Measurements from ENCODE around the gene EIF1.
"Not testable (repeated sequence)": the region's sequence is repeated elsewhere in the genome, so short reads cannot be mapped to it uniquely, and the experiment has no call there.

Gene EIF1

DNA sequence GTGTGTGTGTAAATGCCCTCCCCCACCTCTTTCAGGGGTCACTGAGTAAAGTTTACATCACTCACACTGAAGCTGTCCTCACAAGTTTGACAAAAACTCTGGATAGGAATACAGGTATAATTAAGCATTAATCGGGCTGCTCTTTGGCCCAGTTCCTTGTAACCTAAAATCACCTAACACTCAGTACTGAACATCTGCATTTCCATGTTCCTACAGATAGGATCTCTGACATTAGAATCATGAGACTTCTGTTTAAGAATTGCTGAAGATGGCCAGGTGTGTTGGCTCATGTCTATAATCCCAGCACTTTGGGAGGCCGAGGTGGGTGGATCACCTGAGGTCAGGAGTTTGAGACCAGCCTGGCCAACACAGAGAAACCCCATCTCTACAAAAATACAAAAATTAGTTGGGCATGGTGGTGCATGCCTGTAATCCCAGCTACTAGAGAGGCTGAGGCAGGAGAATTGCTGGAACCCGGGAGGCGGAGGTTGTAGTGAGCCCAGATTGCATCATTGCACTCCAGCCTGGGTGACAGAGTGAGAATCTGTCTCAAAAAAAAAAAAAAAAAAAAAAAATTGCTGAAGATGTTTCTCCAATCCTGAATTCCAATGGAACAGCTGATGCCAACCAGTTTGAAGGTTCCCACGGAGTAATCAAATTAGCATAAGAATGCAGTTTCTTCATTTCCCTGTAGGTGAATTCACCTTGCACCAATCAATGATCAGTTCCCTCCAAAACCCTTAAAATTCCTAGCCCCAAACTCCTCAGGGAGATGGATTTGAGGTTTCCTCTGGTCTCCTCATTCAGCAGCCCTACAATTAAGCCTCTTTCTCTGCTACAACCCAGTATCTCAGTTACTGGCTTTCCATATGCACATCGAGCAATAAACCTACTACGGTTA lies 13.3 kb upstream of the EIF1 start:
- DNase-seq, result peak in 2 of 10 donors; percentile 6
- intact Hi-C loops (cut with DNase I), result not testable (repeated sequence)

DNA sequence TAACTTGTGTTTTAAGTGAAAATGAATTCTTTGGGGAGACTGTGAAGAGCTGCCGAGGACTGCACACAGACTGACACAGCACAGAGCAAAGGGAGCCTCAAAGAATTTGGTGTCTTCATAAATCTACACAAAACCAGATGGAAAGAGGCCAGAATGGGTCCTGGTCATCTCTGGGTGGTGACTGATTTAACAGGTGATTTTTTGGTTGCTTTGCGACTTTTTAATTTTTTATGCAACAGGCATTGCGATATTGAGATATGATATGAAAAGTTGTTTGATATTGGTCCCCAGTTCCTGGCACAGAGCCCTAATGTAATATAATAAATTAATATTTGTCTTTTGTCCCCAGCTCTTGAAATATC lies 12.6 kb upstream of the EIF1 start:
- intact Hi-C loops (cut with DNase I), result no loop called here
- DNase-seq, result no peak

DNA sequence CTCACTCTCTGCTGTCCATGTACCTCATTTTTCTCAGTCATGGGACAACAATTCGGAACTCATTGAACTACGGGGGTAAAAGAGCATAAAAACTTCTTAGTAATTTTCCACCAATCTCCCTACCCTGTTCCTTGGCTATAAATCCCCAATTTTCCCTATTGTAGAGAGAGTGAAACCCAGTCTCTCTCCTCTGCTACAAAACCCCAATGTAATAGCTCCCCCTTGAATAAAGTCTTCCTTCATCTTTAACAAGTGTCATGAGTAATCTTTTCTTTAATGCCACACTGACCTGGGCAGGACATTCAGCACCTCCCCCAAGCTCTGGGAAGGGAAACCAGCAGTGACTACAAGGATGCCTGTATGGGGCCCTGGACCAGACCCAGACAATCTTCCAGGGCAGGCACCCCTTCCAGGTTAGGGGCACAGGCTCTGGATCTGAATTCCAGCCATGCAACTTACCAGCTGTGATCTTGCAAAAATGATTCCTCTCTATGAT lies 10.2 kb upstream of the EIF1 start:
- intact Hi-C loops (cut with DNase I), result no loop called here
- peak in 1 of 10 donors; percentile 5 for DNase-seq

DNA sequence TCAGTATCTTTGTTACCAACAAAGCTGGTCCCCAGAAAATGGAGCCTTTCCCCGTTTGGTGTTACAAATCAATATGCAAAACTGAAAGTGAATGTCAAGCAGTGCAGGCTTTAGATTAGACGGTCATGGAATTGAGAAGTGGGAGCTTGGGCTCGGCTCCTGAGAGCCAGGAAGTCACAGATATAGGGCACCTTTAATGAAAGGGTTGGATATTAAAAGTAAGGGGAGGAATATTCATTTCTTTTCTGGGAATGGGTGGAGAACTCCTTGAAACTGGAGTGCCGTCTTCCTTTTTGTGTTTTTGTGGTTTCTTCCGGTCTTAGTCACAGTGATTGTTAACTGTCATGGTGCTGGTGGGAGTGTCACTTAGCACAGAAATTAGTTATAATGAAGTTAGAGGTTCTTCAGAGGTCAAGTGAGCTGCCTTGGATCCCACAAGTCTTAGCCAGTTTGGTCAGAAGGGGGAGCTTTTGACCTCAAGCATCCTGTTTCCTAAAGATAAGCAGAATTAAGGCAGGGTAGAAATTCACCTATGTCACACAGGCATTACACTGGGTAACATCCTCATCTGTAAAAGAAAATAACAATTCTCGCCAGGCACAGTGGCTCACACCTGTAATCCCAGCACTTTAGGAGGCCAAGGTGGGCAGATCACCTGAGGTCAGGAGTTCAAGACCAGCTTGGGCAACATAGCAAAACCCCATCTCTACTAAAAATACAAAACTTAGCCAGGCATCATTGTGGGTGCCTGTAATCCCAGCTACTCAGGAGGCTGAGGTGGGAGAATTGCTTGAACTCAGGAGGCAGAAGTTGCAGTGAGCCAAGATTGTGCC lies 9.6 kb upstream of the EIF1 start:
- no peak for DNase-seq
- intact Hi-C loops (cut with DNase I), result no loop called here

DNA sequence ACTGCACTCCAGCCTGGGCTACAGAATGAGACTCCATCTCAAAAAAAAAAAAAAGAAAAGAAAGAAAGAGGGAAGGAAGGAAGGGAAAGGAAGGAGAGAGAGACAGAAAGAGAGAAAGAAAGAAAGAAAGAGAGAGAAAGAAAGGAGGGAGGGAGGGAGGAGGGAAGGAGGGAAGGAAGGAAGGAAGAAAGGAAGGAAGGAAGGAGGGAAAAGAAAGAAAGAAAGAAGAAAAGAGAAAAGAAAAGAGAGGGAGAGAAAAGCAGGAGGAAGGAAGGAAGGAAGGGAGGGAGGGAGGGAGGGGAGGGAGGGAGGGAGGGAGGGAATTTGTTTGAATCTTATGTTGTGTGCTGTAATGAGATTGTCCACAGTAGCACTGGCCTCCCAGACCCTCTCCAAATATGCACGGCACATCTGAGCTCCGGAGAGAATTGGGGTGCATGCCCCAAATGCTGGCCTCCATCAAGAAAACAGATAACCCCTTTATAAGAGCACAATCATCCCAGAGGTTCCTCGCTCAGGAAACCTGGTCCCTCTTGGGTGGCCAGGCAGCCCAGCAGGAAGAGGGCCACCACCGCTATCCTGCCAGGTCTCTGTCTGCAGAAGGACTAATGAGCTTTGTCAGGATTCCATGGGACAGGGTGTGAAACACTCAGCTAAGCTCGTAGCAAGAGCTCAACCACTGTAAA lies 8.8 kb upstream of the EIF1 start:
- peak in 1 of 10 donors; percentile 37 for DNase-seq

DNA sequence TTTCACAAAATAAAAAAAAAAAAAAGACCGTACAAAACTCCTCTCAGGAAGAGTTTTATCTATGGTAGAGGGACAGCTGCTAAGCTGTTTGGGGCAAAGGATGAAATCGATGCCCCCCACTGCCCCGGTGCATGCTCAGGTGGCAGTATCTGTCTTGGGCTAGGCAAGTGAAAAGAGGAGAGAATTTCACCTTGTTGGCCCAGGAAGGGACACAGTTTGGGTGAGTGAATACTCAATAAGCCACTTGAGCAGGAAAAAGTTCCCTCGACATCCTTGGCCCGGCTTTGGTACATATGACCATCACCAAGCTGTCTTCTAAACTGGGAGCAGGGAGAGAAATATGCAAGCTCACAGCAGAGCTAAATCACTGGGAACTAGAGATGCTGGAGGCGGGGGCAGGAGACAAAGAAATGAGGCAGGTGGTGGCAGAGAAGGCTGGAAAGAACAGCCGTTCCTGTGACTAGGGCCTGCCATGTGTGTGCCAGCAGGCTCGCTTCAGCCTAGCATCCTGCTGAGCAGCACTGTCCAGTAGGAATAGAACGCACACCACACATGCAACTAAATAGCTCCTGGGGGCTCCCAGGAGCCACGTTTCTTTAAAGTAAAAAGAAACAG lies 8.2 kb upstream of the EIF1 start:
- DNase-seq, result peak in 8 of 10 donors; percentile 52 to 95 (median 66)
- intact Hi-C loops (cut with DNase I), result no loop called here

More for the DNA sequence above, 8.8 kb upstream of the EIF1 start:
- intact Hi-C loops (cut with DNase I), result no loop called here

DNA sequence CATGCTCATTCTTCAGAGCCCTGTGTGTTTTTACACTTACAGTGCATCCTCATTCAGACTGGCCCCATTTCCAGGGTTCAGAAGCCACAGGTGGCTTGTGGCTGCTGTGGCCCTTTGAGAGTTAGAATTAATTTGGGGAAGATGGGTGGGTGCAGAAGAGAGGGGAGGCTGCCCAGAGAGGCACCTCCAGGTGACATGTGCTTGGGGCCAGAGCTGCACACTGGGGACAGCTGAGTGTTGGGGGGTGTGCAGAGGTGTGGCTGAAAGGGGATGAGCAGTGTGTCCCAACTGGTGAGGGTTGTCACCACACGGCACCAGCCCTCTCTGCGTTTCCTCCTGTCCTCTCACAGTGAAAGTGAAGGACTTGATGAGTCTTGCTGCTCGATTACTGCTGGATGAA lies 6.9 kb upstream of the EIF1 start:
- peak in 2 of 10 donors; percentile 8 to 34 for DNase-seq
- intact Hi-C loops (cut with DNase I), result no loop called here

DNA sequence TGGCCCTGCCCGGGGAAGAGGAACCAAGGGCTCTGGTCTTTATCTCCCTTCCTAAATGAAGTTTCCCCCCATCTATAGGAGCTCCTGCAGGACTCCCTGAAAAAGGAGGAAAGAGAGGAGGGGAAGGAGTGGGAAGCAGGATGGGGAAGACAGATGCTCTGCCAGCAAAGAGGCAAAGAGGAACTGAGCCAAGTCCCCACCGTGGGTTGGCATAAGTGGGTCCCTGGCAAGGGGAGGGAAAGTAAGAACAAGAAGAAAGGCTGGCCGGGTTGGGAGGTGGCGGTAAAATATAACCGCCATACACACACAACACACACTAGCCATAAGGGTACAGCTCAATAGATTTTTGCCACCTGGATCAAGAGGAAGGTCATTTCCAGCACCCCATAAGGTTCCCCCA lies 6.1 kb upstream of the EIF1 start:
- intact Hi-C loops (cut with DNase I), result no loop called here
- DNase-seq, result peak in 2 of 10 donors; percentile 74 to 79

DNA sequence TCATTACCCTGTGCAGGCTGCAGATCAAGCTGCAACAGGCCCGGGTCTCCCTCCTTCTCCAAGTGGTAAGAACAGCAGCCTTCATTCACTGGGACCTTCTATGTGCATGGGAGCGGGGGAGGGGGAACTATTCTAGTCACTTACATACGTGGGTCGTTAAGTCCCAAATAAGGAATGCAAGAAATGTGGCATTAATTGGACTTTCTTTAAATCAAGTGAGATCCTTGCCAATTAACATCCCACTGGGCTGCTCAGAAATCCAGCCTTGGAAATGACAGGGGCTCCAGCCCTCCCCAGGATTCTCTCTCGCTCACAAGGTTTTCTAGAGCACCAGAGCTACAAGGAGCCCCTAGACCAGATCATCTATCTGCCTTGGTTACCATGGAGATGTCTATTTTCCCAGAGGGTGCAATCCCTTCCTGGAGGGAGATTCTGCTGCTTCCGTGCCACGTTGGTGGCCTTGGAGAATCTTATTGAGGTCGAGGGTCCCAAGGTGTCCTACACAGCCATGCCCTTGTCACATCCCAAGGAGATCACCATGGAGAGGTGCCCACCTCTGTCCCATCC lies 5.2 kb upstream of the EIF1 start:
- intact Hi-C loops (cut with DNase I), result no loop called here
- peak in 2 of 10 donors; percentile 52 to 55 for DNase-seq

DNA sequence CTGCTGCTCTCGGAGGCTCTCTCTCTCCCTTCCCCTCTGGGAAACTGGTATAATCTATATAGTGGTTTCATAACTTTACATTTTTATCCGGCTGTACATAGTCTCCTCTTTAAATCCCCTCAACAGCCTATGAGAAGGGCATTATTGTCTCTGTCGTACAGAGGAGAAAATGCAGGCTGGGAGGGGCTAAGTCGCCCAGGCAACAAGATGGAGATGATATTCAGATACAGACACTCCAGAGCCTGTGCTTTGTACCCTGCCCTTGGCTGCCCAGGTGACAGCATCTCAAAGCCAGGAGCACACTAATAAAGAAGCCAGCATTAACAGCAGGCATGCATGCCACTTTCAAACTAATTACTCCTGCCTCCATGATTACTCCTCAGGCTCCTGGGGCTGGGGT lies 4.7 kb upstream of the EIF1 start:
- DNase-seq, result peak in 2 of 10 donors; percentile 16 to 61

DNA sequence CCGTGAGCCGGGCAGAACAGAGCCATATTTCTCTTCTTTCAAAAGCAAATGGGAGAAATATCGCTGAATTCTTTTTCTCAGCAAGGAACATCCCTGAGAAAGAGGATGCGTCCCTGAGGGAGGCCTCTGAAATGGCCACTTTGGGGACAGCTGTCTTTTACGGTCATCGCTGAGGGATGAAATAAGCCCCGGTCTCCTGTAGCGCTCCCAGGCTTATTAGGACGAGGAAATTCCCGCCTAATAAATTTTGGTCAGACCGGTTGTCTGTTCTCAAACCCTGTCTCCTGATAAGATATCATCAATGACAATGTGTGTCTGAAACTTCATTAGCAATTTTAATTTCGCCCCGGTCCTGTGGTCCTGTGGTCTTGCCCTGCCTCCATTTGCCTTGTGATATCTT lies 2.9 kb upstream of the EIF1 start:
- intact Hi-C loops (cut with DNase I), result not testable (repeated sequence)
- DNase-seq, result peak in 1 of 10 donors; percentile 9

More for the DNA sequence above, 4.7 kb upstream of the EIF1 start:
- intact Hi-C loops (cut with DNase I), result no loop called here

DNA sequence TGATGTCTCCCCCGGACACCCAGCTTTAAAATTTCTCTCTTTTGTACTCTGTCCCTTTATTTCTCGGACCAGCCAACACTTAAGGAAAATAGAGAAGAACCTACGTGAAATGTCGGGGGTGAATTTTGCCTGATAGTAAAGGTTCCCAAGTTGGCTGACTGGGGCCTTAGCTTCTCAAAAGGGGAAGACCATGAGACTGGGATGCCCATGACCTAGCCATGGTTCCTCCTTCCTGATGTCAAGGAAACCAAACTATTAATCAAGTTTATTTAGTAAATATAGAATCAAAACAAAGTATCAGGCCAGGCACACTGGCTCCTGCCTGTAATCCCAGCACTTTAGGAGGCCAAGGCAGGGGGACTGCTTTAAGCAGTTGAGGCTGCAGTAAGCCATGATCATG lies 2.4 kb upstream of the EIF1 start:
- intact Hi-C loops (cut with DNase I), result no loop called here
- DNase-seq, result peak in 2 of 10 donors; percentile 25 to 29

DNA sequence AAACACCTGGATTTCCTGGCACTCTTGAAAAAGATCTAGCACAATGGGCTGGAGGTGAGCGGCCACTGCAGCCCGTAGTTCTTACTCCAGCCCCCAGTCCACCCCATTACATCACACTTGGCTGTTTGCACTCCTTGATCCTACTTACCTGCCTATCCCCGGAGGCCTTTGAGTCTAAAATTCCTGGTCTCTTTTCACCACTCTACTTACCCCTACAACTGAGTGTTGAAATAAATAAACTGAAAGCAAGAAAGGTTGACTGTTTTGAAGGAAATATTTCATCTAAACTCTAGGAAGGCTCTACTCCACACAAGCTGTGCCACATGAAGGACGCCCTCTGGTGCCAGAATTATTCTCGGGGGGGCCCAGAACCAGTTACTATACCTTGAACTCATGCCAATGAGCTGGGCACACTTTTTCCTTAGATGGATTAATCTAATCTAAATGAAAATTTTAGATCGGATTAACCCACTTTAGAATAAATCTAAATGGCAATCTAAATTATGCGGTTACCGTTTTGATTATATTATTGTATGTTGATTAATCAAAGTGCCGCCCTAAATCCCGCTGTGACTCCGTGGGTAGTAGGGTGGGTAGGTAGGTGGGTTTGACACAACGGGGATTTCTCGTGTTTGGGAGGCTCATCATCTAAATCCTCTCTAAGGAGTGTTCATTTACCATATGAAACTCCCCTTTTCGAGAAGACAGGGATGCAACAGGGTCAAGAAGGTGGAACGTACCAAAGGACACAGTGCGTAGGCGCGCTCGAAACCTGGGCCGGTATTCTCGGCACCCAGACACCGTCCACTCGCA lies 651 bp upstream of the EIF1 start:
- intact Hi-C loops (cut with DNase I), result no loop called here
- peak in 6 of 10 donors; percentile 34 to 88 (median 72) for DNase-seq

DNA sequence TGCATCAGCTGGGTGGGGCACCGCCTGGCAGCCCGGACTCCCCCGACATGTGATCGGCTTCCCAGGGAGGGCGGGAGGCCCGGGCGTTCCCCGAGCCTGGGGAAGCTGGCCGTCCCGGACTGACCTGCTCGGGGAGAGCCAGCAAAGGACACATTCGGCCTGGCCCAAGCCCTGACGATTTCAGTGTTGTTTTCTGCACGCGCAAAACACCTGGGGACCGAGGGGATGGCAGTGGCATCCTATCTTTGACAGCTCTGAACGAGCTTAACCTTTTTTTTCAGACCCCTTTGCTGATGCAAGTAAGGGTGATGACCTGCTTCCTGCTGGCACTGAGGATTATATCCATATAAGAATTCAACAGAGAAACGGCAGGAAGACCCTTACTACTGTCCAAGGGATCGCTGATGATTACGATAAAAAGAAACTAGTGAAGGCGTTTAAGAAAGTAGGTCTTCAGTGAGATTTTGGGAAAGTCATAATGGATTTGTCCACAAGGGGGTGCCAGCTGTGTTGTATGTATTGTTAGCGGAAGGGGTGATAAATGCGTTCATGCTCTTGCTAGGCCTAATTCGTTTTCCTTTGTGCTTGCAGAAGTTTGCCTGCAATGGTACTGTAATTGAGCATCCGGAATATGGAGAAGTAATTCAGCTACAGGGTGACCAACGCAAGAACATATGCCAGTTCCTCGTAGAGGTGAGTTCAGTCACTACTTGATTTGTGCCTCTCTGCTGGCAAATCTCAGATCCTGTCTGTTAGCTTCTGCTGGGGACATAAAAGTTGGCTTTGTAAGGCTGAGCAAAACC lies 1.0 kb downstream of the EIF1 start:
- DNase-seq, result no peak
- intact Hi-C loops (cut with DNase I), result no loop called here

DNA sequence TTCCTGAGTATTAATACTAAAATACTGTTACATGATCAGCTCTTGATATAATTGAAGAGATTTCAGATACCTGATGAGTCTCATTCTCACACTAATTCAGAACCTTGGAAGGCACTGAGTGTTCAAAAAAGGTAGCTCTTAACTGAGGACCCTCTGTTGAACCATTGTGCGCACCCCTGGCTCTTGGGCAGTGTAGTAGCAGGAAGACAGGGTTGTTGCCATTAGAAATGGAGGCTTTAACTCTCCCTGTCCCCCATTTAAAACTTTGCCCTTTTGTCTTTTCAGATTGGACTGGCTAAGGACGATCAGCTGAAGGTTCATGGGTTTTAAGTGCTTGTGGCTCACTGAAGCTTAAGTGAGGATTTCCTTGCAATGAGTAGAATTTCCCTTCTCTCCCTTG lies 1.8 kb downstream of the EIF1 start:
- intact Hi-C loops (cut with DNase I), result no loop called here
- DNase-seq, result peak in 2 of 10 donors; percentile 4 to 37

DNA sequence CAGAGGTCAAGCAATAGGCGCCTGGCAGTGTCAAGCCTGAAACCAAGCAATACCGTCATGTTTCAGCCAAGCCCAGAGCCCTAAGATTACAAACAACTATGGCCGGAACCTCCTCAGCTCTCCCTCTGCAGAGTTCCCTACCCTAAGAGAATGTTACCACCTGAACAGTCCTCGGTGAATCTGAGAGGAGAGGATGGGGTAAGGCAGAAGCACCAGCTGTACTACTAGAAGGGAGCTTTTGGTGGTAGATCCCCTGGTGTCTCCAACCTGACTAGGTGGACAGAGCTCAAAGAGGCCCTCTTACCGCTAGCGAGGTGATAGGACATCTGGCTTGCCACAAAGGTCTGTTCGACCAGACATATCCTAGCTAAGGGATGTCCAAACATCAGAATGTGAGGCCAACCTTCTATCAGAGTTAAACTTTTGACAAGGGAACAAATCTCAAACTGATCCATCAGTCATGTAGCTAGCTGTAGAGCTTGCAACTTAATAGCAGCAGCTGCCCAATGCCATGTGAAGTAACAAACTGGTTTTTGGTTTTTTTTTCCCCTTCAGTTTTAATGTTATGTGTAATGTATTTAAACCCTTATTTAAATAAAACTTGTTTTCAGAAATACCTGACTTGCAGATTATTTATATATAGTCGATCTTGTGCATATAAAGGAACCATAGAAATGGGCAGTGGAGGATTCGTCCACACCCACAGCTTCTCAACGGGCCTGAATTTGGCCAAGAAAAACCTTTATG lies 2.5 kb downstream of the EIF1 start:
- intact Hi-C loops (cut with DNase I), result no loop called here
- DNase-seq, result peak in 2 of 10 donors; percentile 4 to 10

DNA sequence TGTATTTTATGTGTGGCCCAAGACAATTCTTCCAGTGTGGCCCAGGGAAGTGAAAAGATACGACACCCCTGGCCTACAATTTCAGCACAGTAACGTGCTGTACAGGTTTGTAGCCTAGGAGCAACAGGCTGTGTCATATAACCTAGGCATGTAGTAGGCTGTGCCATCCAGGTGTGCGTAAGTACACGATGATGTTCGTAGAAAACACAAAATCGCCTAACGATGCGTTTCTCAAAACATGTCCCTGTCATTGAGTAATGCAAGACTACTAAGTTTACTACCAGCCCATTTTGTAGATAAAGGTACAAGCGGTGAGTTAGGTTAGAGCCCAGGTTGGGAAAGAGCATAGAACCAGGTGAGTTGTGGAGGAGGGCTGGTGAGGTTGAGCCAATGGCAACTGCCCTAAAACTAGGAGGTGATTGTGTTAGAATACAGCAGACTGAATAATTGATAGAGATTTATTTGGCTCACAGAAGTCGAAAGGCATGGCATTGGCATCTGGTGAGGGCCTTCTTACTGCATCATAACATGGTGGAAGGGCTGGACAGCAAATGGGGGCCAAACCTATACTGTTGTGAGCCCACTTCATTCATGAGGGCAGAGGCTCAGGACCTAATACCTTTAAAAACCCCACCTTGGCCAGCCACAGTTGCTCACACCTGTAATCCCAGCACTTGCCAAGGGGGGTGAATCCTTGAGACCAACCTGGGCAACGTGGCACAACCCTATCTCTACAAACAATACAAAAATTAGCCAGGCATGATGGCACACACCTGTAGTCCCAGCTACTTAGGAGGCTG lies 4.2 kb downstream of the EIF1 start:
- peak in 1 of 10 donors; percentile 59 for DNase-seq
- intact Hi-C loops (cut with DNase I), result no loop called here
